NAMALWA (cell line): ENCODE results near the gene PCGF3.
"Not testable (repeated sequence)": the region's sequence is repeated elsewhere in the genome, so short reads cannot be mapped to it uniquely, and the experiment has no call there.

Experiments
- DNase-seq: peaks from one replicate; pipeline ENCODE4 v3.0.0-alpha.2; 2015; ENCODE audit warnings: low spot score

PCGF3 gene

GRCh38 chr4:683247-683897 lies 22.3 kb upstream of the PCGF3 start:
- DNase-seq = no peak

GRCh38 chr4:683982-684622 lies 21.5 kb upstream of the PCGF3 start:
- DNase-seq = peak; percentile 38

GRCh38 chr4:684623-685327 lies 20.9 kb upstream of the PCGF3 start:
- peak; percentile 41 for DNase-seq

- no peak for DNase-seq
Observed at GRCh38 chr4:685679-686412, 19.8 kb upstream of the PCGF3 start.

- DNase-seq = no peak
Observed at GRCh38 chr4:686413-687040, 19.1 kb upstream of the PCGF3 start.

GRCh38 chr4:687048-687970 lies 18.3 kb upstream of the PCGF3 start:
- no peak for DNase-seq

- DNase-seq = no peak
Observed at GRCh38 chr4:687971-688853, 17.4 kb upstream of the PCGF3 start.

- no peak for DNase-seq
Observed at GRCh38 chr4:688854-689681, 16.6 kb upstream of the PCGF3 start, which contains the start of gene SLC49A3. Gene SLC49A3, minus strand, starts transcription at chr4:689151. Its CDS starts 24 bp downstream, at chr4:689127.

GRCh38 chr4:689723-690122 lies 15.9 kb upstream of the PCGF3 start:
- DNase-seq = no peak

GRCh38 chr4:692771-693554 lies 12.7 kb upstream of the PCGF3 start:
- DNase-seq = no peak

- DNase-seq = not testable (repeated sequence)
Observed at GRCh38 chr4:694341-694940, 11.2 kb upstream of the PCGF3 start.

GRCh38 chr4:699816-700580 lies 5.6 kb upstream of the PCGF3 start:
- no peak for DNase-seq

- no peak for DNase-seq
Observed at GRCh38 chr4:700587-701264, 4.9 kb upstream of the PCGF3 start.

GRCh38 chr4:702618-703048 lies 3.0 kb upstream of the PCGF3 start:
- no peak for DNase-seq

- DNase-seq = no peak
Observed at GRCh38 chr4:703336-704197, 2.1 kb upstream of the PCGF3 start.
